NCI-H510A (cell line): ENCODE results near the gene FMNL3.
"Not testable (repeated sequence)": the region's sequence is repeated elsewhere in the genome, so short reads cannot be mapped to it uniquely, and the experiment has no call there.

Experiments used
- DNase-seq: peaks from one replicate; lab custom pipeline; 2025; lab: John Stamatoyannopoulos, UW

Gene FMNL3

DNA sequence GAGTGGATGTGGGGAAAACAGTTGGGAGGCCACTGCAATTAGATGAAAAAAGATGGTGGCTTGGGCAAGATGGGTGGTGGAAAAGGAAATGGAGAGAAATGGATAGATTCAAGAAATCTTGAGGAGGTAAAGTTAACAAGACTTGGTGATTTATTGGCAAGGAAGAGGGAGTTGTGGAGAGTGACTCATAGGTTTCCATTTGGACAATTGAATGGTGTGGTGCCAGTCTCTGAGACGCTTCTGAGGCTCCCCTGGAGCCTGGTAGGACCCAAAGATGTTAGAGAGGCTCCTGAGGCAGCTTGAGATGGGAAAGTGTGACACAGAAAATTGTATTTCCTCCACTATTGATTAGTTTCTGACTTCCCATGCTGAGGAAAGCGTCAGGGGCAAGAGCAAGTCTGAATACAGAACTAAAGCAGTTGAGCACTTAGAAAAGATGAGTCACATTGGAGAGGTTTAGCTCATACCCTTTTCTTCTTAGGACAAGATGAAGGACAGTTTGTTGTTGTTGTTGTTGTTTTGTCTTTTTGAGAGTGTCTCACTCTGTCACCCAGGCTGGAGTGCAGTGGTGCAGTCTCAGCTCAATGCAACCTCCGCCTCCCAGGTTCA lies 79.3 kb downstream of the FMNL3 start:
- no peak for DNase-seq

- DNase-seq, result no peak
Observed at GRCh38 chr12:49626836-49627235, 80.4 kb downstream of the FMNL3 start.

- DNase-seq, result no peak
Observed at GRCh38 chr12:49626169-49626835, 80.9 kb downstream of the FMNL3 start.

- no peak for DNase-seq
Observed at GRCh38 chr12:49624921-49625577, 82.2 kb downstream of the FMNL3 start.

GRCh38 chr12:49623142-49623904 lies 83.9 kb downstream of the FMNL3 start, which contains the start of gene PRPF40B:
TSS of gene PRPF40B (plus strand) at chr12:49623561. CDS start at chr12:49623591, 30 bp downstream.
- DNase-seq, result peak; percentile 90

GRCh38 chr12:49622501-49623141 lies 84.6 kb downstream of the FMNL3 start:
- no peak for DNase-seq

DNA sequence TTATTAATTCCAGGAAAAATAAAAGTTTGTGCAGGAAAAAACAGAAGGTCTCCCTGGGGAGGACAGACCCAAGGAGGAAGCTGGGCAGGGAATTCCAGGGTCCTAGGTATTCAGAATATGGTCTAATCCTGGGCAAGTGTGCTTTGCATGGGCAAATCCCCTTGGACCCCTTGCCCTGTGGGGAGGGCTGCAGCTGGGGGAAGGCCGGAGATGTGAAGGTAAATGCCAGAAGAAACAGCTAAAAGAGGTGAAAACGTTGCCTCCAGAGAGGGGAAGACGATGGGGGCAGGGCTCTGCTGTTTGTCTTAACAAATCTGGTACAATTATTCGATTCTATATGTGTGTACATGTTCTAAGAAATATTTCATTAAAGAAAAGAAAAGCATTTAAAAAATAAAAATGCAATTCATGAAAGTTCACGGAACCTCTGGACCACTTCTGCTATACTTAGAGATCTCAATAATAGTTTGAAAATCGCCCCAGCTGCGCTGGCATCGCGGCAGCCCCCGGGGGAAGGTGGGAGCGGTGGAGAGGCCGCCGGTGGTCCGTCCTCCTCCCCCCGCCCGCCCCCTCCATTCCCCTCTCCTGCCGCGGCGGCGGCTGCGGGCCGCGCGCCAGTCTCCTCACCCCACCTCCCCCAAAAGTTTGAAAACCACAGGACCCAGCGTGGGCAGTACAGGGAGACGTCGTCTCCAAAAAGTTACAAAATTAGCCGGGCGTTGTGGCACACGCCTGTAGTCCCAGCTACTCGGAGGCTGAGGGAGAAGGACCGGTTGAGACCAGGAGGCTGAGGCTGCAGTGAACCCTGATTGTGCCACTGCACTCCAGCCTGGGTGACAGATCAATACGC lies 85.3 kb downstream of the FMNL3 start:
- DNase-seq, result no peak

DNA sequence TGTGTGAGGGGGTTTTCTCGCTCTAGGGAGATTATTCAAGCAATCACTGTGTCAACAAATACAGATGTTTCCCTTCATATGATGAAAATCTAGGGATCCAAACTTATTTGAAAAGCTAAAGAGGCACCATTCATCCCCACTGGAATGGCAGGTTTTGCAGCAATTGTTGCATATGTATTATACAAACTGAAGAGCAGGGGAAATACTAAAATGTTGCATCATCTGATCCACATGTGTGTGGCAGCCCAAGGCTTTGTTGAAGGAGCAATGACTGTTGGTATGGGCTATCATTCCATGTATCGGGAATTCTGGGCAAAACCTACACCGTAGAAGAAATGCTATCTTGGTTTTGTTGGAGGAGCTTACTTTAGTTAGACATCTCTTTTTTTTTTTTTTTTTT lies 87.9 kb downstream of the FMNL3 start:
- no peak for DNase-seq

DNA sequence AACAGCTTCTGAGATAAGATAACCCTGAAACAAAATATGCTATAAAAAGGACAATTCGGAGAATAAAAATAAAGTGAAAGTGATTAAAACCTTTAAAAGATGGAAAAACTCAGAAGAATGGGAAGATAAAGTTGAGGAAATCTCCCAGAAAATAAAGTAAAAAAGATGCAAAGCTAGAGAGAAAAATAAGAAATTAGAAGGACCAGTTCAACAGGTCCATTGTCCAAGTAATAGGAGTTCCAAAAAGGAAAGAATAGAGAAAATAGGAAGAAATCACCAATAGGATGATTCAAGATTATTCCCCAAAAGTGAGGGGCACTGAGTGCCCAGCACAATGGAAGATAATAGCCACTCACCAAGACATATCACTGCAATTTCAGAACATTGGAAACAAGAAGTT lies 88.6 kb downstream of the FMNL3 start:
- DNase-seq, result no peak

- DNase-seq, result no peak
Observed at GRCh38 chr12:49616533-49617219, 90.5 kb downstream of the FMNL3 start.

DNA sequence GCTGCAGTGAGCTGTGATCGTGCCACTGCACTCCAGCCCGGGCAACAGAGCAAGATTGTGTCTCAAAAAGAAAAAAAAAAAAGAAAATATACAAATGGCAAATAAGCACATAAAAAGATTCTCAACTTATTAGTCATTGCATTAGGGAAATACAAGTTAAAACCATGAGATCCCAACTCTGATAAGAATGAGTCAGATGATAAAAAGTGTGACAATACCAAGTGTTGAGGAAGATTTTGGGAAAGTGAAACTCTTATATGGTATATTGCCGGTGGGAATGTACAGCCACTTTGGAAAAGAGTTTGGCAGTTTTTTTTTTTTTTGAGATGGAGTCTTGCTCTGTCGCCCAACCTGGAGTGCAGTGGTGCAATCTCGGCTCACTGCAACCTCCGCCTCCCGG lies 91.5 kb downstream of the FMNL3 start:
- no peak for DNase-seq

GRCh38 chr12:49612210-49612609 lies 95.0 kb downstream of the FMNL3 start:
- DNase-seq, result no peak

DNA sequence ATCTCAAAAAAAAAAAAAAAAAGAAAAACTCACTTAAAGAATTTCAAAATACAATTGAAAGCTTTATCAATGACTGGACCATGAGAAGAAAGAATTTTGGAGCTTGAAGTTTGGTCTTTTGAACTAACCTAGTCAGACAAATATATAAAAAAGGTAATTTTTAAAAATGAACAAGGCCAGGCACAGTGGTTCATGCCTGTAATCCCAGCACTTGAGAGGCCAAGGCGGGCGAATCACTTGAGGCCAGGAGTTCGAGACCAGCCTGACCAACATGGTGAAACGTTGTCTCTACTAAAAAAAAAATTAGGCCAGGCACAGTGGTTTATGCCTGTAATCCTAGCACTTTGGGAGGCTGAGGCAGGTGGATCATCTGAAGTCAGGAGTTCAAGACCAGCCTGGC lies 96.4 kb downstream of the FMNL3 start:
- DNase-seq, result not testable (repeated sequence)

- no peak for DNase-seq
Observed at GRCh38 chr12:49609875-49610154, 97.4 kb downstream of the FMNL3 start.

GRCh38 chr12:49609059-49609874 lies 97.9 kb downstream of the FMNL3 start:
- DNase-seq, result no peak

DNA sequence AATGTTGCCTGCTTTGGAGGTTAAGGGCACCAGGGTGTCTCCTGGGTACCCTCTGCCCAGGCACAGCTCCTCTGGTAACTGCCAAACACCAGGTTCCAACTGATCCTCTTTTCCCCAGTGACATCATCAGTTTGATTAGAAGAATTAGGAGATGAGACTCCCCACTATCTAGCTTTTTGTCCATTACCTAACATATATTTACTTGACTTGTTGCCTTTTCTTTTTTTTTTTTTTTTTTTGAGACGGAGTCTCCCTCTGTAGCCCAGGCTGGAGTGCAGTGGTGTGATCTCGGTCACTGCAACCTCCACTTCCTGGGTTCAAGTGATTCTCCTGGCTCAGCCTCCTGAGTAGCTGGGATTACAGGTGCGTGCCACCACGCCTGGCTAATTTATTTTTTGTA lies 101.7 kb downstream of the FMNL3 start, which contains the start of gene FAM186B:
FAM186B (minus strand) TSS at position 101 of the 400 bp plus-strand sequence. CDS start 162 bp downstream, outside the sequence.
- not testable (repeated sequence) for DNase-seq

GRCh38 chr12:49604856-49605255 lies 102.3 kb downstream of the FMNL3 start:
- DNase-seq, result no peak

DNA sequence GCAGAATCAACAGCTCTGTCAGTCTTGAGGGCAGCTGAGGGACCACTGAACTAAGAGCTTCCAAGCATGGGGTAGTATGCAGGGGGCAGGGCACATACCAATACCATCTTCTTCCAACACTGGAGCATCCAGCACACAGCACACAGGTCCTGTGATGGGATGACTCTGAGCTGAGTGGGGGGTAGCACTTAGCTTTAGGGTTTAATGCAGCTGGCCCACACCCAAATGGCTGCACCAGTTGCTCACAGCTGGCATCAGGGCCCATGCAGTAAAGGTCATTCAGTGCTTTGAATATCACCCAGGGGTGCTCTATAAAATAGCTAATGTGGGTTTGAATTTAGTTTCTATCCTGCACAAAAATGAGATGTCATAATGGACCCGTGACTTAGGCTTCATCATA lies 103.5 kb downstream of the FMNL3 start:
- no peak for DNase-seq

DNA sequence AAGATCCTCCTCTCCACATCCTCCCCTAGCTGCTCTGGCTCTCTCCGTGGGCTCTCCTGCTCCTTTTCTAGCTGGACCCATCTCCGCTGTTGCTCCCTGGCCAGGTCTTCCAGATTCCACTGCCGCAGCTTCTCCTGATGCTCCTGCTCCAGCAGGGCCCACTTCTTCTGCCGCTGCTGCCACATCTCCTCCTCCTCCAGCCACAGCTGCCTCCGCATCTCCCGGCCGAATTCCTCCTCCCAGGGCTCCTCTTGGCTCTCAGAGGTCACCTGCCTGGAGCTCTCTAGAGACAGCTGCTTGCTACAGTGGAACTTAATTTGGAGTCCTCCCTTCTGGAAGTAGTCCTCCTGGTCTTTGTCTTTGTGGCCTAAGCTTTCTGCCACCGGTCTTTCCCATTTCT lies 107.2 kb downstream of the FMNL3 start:
- no peak for DNase-seq

- no peak for DNase-seq
Observed at GRCh38 chr12:49598527-49598926, 108.7 kb downstream of the FMNL3 start.
